C4-2B (cell line): ENCODE results near the gene CYSTM1.

Experiments used
- ZFX ChIP-seq: fragments of 450-650 bp; IDR thresholded peaks from 2 replicates; pipeline ENCODE4 v1.6.1; 2017
- TF ChIP-seq, protein P1 (sequence below): fragments of 450-650 bp; conservative IDR thresholded peaks from 2 replicates; pipeline ENCODE4 v1.5.1; 2017; ENCODE audit warnings: mild to moderate bottlenecking

DNA sequence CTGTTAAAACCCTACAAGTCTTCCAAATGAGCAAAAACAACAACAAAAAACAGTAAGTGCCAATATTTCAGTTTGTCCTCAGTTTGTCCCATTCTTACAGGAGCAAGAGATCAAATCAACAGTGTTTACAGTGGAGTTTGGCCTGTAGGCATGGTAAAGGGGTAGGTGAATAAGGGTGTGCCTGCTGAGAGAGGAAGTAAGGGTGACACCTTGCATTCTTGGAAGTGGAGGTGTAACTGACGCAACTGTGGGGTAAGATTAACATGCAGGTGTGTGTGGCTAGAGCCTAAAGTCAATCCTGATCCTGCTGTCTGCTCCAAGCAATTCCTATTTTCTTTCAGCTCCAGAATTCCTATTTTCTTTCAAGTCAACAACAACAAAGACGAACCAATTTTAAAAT, 84.5 kb downstream of the CYSTM1 start:
- TF ChIP-seq, protein P1, sequence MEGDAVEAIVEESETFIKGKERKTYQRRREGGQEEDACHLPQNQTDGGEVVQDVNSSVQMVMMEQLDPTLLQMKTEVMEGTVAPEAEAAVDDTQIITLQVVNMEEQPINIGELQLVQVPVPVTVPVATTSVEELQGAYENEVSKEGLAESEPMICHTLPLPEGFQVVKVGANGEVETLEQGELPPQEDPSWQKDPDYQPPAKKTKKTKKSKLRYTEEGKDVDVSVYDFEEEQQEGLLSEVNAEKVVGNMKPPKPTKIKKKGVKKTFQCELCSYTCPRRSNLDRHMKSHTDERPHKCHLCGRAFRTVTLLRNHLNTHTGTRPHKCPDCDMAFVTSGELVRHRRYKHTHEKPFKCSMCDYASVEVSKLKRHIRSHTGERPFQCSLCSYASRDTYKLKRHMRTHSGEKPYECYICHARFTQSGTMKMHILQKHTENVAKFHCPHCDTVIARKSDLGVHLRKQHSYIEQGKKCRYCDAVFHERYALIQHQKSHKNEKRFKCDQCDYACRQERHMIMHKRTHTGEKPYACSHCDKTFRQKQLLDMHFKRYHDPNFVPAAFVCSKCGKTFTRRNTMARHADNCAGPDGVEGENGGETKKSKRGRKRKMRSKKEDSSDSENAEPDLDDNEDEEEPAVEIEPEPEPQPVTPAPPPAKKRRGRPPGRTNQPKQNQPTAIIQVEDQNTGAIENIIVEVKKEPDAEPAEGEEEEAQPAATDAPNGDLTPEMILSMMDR: no peak
- TF ChIP-seq ZFX: no peak
